Measurements from ENCODE around the gene PDLIM4.

Gene PDLIM4

DNA sequence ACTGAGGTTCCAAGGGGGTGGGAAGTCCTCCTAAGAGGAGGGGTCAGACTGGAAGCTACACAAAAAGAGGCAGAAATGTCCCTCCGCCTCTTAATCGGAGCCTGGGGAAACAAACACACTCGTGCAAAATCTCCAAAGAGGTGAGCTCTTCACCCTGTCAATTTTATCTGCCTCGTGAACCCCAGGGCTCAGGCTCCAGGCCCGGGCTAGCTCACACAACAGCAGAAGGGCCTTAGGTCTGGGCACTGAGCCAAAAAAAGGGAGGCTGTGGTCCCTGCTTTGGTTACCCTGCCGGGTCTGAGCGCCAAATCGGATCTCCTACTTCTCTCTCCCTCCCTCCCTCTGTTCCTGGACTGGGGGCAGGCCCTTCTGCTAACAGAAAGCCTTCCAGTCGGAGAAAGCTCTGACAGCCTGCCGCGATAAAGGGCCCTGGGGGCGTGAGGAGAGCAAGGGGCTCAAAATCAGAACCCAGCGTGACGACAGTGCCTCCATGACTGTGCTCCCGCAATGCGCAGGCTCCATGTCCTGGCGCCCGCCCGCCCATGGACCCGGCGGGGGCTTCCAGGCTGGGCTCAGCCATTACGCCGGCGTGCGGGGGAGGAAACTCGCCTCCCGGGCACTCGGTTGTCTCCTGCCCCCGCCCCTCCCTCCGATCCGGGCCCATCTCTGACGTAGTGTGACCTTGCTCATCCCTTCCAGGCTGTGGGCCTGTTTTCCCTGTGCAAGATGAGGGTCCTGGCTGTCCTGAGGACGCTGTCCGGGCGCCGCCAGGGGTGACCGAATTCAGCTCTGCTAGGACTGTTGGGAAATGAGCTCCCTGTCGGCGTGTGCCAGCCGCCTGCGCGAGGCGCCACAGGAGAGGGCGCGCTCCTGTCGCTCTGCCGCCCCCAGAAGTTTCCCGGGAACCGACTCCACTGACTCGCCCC lies 35.8 kb downstream of the PDLIM4 start:
- peak; percentile 95 for DNase-seq

DNA sequence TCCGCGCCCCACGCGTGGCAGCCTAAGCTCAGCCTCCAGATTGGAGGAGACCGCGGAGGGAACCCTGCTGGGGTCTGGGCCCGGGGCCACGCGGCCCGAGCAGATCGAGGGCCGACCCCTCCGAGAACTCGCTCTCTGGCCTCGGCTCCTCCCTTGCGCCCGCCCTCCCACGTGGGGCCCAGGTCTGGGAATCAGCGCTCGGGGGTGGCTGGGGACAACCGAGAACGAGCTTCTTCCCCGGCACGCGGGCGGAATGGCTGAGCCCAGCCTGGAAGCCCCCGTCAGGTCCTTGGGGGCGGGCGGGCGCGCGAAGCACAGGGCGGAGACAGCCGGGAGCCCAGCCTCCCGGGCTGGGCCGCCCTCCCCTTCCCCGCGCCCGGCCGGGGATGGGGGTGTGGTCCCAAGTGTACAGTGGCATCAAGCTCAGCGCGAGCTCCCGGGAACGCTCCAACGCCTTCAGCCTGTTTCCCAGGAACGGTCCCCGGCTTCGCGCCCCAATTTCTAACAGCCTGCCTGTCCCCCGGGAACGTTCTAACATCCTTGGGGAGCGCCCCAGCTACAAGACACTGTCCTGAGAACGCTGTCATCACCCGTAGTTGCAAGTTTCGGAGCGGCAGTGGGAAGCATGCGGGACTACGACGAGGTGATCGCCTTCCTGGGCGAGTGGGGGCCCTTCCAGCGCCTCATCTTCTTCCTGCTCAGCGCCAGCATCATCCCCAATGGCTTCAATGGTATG lies 36.7 kb downstream of the PDLIM4 start, which contains the start of gene SLC22A4:
SLC22A4 (plus strand) TSS at position 403 of the 736 bp plus-strand sequence; CDS start at position 626, 223 bp downstream.
- peak; percentile 79 for DNase-seq

DNA sequence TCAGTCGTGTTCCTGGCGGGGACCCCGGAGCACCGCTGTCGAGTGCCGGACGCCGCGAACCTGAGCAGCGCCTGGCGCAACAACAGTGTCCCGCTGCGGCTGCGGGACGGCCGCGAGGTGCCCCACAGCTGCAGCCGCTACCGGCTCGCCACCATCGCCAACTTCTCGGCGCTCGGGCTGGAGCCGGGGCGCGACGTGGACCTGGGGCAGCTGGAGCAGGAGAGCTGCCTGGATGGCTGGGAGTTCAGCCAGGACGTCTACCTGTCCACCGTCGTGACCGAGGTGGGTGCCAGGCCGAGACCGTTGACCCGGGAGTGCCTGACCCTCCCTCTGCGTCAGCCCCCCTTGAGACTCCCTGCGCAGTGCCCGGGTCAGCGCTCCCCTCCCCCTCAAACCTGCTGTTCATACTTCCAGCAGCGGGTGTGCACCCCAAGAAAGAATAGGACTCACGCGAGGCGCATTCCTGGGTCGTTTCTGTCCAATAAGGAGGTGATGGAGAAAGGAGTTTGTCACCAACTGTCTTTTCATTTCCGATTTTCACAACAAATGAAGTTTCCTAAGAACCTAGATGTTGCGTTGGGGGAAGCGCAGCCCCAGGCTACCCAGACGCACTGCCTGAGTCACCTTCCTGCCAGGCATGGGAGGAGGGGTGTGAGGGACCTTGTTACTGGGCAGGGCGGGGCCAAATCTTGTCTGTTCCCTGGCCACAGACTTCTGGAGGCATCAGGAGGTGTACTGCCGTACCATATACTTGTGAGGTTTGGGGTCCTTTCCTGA lies 37.4 kb downstream of the PDLIM4 start:
- no peak for DNase-seq

DNA sequence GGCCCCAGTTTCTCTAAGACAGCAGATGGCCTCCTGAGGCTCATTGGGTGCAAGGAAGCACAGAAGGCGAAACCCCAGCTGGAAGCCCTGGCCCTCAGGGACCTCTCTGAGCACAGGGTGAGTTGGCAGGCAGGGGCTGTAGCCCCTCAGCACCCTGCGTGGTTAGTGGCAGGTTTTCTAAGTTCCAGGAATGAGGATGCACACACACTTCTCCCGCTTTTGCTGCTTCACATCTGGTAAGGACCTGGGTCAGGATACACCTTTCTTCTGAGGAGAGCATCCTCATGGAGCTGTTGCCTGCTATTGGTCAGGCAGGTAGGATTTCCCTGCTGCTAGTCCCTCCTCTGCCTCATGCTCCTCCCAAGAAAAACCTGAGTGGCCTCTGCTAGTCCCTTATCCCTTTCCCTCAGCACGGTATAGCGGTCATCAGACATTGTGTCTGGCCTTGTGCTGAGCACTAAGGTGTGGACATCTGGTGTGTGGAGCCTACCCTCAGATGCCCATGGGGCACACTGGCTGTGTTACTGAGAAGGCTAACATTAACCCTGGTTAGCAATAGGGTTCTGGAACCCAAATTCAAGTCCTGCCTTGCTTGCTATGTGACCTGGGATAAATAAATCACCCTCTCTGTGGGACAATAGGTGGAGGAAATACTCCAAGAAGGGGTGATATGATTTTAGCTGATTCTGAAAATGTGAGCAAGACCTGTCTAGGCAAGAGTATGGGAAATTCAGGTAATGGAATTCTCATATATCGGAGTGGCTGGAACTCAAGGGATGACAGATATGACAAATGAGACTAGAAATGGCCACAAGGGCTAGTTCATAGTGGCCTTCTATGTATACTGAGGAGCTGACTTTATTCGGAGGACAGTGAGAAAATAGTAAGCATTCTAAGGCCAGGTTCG lies 38.3 kb downstream of the PDLIM4 start:
- DNase-seq, result no peak

DNA sequence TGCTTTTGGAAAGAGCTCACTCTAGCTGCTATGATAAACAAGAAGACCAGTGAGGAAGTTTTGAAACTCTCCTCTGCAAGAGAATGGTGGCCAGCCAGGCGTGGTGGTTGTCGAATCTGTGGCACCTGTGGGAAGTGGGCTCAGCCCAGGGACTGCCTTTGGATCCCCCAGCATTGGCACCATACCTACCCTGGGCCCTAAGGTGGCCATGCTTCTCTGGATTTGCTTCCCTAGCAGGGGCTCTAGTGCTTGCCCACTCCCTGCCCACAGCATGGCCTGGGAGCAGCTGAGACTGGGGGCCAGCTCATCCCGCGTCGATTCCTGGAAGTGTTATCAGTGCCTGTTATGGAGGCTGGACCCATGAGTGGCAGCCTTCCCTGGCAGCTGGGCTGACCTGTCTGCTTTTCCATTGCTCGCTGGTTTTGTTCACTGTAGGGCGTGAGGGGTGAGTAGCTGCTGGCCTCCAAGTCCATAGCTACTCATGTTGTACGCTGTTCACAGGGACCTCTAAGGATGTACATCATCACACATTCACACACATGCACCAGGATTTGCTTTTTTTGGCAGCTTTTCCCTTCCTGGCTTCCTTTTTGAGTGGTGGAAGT lies 39.0 kb downstream of the PDLIM4 start:
- no peak for DNase-seq

DNA sequence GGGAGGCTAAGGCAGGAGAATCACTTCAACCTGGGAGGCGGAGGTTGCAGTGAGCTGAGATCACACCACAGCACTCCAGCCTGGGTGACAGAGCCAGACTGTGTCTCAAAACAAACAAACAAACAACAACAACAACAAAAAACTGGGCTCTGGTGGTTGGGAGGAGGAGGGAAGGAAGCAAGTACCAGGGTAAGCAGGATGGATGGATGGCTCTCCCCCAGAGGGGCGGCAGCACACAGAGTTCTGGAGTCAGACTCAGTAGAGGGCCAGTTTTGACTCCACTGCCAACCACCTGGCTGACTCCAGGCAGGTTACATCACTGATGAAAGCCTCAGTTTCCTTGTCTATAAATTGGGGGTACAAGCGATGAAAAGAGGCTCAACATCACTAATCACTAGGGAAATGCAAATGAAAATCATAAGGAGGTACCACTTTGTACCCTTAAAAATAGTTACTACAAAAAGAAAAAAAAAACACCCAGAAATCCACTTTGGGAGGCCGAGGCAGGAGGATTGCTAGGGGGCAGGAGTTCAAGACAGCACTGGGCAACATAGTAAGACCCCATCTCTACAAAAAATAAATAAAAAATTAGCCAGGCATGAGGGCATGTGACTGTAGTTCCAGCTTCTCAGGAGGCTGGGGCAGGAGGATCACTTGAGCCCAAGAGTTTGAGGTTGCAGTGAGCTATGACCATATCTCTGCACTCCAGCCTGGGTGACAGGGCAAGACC lies 39.9 kb downstream of the PDLIM4 start:
- DNase-seq, result no peak

DNA sequence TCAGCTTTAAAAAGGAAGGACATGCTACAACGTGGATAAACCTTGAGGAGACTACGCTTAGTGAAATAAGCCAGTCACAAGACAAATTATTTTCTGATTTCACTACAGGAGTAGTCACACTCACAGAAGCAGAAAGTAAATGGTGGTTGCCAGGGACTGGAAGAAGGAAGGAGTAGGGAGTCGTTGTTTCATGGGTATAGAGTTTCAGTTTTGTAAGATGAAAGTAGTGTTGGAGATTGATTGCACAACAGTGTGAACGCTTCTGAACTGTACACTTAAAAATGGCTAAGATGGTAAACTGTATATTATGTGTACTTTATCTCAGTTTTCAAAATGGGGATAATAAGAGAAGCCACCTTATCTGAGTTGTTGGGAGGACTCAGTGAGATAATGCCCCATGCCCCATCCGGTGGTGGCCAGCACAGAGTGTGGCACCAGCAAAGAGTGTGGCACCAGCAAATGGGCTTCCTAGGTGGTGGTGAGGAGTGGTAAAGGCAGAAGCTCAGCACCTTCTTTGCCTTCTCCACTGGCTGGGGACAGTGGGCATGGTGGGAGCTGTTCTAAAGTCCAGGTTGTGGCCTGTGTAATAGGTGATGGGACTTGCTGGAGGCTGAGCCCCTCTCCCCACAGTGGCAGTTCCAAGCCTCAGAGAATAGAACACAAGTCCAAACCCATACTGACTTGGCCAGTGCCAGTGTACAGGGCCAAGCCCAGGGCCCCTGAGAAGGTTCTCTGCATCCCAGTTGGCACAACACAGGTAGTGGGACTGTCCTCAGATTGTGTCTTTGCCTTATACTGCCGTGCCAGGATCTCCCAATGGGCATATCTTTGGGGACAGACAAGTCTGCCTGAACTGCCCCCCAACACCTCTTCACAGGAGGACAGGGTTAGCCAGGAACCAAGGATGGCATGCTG lies 41.1 kb downstream of the PDLIM4 start:
- DNase-seq, result no peak

DNA sequence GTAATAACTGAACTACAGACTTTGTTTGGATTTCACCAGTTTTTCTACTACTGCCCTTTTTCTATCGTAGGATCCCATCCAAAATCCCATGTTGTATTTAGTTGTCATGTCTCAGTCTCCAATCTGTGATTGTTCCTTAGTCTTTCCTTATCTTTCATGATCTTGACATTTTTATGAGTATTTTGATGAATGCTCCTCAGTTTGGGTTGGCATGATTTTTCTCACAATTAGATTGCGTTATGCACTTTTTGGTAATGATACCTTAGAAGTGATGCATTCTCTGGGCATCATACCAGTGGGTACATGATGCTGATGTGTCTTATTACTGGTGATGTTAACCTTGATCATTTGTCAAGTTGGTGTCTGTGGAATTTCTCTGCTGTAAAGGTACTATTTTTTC lies 42.4 kb downstream of the PDLIM4 start:
- DNase-seq, result no peak

DNA sequence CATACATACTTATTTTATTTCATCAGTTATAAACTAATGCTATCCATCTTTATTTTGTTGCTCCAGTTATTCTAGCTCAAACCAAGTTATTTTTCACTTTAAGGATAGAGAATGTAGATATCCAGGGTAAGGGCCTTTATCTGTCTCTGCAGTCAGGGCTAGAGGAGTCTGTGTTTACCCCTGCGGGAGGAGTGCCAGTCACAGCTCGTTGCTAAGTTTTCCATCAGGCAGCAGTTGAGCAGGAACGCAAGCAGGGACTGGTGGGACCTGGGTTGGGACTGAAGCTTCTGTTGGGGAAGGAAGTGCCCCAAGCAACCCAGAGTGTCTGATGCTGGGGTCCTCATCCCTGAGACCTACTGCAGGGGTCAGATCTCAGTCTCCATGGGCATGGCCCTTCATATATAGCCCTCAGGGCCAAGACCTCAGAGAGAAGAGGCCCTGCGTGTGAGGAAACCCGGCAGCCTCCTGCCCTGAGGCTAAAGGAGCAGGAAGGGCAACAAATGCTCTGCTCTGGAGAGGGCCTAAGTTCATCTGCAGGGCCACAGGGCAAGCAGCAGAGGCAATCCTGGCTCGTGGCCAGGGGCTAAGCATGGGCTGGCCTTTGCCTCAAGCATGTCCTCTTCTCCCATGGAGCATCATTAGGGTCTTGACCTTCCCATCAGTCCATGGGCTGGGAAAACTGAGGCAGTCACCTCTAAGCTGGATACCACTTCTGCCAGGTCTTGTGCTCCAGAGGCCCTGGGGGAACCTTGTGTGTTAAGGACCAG lies 43.3 kb downstream of the PDLIM4 start:
- no peak for DNase-seq

DNA sequence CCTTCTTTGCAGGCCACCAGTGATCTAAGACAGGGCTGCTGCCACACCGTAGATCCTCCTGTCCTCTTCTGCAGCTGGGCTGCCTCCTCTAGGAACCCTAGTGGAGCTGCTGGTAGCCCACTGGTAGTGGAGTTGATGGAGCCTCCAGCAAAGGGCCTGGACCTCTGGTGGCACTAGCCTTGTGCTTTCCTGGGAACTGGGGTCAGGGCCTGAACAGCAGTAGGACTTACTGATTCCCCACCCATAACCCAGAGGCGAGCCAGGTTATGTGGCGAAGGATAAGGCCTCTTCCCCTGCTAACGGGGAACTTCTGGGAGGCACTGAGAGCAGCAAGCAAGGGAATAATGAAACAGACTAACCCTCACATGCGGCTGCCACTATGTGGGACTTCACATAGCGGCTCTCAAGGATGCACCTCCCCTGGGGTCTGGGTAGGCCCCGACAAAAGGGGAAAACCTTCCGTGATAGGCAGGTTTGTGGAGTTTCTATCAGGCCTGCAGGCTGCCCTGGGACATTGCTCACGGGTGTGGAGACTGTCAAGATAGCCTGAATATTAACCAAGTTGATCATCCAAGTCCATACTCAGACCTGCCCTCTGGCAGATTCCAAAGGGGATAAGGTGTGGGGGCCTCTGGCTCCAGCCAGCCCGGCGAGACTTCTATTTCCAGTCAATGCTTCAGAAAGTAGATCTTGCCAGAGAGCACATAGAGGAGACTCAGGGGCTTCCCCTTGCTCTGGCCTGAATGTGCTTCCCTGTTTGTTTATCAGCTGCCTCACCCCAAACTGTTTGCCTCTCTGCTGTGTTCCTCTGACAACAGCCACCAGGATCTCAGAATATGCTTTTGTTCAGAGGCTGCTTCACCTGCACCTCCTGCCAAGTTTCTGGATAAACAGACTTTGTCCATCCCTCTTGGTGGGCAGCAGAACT lies 44.1 kb downstream of the PDLIM4 start:
- no peak for DNase-seq

DNA sequence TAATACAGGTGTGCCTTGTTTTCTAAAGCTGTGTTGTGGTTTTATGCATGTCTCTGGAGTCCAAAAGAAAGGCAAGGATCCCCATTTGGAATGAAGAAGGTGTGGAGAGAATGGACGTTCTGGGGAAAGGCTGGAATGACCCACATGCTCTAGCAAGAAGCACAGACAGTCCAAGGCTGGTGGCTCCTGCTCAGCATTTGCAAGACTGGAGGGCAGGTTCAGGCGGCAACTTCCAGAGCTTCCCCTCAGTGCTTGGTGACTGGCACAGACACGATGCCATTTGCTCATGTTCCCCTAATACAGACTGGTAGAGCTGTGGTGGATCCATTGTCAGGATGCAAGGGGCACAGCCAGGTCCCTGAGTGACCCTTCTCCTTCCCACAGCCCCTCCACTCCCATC lies 44.9 kb downstream of the PDLIM4 start:
- DNase-seq, result no peak

DNA sequence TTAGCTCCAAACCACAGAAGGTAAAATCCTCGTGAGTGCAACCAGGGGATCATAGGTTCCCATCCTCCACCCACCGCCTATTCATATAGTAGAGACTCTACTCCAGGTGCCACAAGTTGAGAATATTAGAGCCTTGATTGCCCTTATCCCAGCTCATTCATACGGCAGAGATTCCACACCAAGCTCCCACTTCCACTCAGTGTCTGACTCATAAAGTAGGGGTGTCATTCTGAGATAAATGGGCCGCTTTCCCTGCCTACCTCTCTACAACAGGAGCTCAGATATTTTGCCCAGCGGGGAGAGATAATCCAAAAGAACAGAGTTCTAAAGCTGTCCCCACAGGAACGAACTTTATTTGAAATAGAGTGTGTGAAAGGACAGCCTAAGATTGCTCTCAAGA lies 46.1 kb downstream of the PDLIM4 start:
- no peak for DNase-seq

DNA sequence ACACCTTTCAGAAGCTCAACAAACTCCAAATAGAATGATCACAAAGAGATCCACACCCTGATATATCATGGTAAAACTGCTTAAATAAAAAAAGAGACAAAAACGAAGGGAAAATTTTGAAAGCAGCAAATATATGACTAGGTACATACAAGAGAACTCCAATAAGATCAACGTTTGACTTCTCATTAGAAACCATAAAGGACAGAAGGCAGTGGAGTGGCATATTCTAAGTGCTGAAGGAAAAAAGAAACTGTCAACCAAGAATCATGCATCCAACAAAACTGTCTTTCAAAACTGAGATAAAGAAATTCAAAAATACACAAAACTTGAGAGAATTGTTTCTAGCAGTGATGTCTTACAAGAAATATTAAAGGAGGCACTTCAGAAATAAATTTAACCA lies 47.9 kb downstream of the PDLIM4 start:
- no peak for DNase-seq

DNA sequence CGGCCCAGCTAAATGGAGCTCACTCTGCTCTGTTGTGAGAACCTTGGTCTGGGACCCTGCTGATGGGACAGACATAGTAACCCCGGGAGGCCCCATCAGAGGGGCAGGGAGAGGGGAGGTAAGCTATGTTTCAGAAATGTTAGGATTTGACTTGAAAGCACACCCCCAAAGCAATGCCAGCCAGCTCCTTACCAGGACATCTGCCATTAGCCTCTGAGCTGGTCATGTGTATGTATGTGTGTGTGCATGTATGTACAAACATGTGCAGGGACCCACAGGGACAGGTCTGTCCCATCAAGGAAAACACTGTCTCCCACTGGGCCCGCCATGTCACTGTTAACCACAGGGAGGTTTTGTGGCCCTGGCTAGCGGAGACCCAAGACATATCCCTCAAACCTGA lies 51.2 kb downstream of the PDLIM4 start:
- no peak for DNase-seq

DNA sequence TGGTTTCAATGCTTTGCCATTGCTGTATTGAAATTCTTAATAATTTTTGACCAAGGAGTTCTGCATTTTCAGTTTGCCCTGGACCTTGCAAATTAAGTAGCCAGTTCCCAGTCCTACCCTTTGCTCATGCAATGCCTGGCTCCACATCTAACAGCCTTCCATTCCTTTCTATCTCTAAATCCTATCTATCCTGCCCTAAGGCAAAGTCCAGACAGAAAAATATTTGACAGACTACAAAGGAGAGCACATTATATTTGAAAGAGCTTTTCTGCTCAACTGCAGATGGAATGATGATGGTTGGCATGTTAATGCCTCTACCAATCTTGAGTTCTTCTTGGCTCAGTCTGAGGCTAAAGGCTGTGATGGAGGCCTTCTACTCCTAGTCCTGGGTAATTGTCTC lies 52.2 kb downstream of the PDLIM4 start:
- no peak for DNase-seq

DNA sequence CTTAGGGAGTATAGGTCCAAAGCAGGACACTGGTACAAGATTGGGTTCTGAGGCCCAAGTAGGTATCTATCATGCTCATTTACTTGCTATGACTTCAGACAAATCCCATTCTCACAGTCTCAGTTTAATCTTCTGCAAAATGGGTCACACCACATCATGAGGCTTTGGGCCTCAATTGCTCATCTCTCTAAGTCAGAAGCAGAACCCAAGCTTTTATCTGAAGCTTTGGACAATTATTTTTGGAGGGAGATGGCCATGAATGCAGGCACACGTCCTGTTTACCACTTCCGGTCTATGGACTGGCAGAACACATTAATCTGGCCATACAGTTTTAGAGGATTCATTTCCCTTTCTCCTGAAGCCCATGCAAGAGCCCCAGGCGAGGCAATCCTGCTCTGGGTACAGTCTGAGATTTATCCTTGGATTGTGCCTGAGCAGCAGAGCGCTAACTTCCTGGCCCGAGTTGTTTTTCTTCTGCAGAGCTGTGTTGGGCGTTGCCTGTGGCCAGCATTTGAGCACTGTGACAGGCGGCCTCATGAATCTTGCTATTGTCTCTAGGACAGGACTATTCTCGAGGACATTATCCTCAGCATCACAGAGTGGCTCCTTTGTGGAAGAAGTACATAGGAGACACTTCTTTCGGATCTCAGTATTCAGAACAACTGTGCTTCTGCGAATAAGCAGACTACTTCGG lies 52.8 kb downstream of the PDLIM4 start:
- DNase-seq, result no peak

DNA sequence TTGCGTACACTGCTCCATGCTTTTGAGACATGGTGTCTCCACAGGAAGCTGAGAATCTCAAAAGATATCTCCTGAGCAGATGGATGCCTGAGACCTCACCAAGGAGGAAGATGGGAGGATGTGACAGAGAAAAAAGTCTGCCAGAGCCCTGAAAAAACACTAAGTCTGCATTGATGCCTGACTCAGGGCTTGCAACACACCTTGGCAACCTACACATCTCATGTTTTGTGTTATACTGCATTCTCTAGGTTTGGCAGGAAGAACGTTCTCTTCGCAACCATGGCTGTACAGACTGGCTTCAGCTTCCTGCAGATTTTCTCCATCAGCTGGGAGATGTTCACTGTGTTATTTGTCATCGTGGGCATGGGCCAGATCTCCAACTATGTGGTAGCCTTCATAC lies 55.9 kb downstream of the PDLIM4 start:
- DNase-seq, result no peak

Measured in DMS 273 treated with DMSO at 0.1 percent for 48 hours (cell line).